Liver (tissue), 6 donors: ENCODE results near the gene IL10. TPM values are rescaled to one million over a fixed set of nuclear protein-coding genes. Genes with fewer than 3 reads are reported as not detected.

Experiments
- CTCF ChIP-seq: fragments of 150-350 bp; IDR thresholded peaks from 2 replicates; pipeline ENCODE4 v1.5.1; 2017; ENCODE audit warnings: improper control_type of control experiment, low read depth, low read length; ENCODE audit not compliant: missing input control
- FOXA1 ChIP-seq: IDR thresholded peaks from 2 replicates; pipeline ENCODE4 v1.6.1; 2016; ENCODE audit warnings: antibody characterized with exemption
- GABPA ChIP-seq, 2 donors: IDR thresholded peaks in 1 of 2; conservative IDR thresholded peaks in 1 of 2; 2 replicates each; pipeline ENCODE4 v1.6.1; 2016; ENCODE audit warnings: antibody characterized with exemption in 2 of 2, mild to moderate bottlenecking in 1 of 2, moderate library complexity in 1 of 2
- polyA plus RNA-seq, 2 donors: library from polyadenylated mRNA; stranded (reverse) in 1 of 2; unstranded in 1 of 2; fragments of 200-250 nt in 1 of 2; fragments of >200 nt in 1 of 2; fragmentation: Nextera tagmentation in 1 of 2; extraction: Ambion mirVana in 1 of 2; gene quantifications; one replicate each; pipeline versions ENCODE4 v1.2.1 to v1.2.3, GENCODE V29; 2013 to 2015
- small RNA-seq: library from RNA; depleted of rRNA; stranded (forward); fragments of <200 nt; gene quantifications from one replicate; pipeline ENCODE3, GENCODE V24; 2014
- total RNA-seq, 2 donors: library from RNA; depleted of rRNA; stranded (reverse); fragments of >200 nt; gene quantifications; one replicate each; pipeline ENCODE4 v1.2.3, GENCODE V29; 2014
- donor health status: healthy.
- donor health status: healthy.
- donor health status: healthy.

The IL10 gene
- total and polyA plus RNA-seq, 4 donors = 0.23 to 1.4 (median 0.59) TPM

DNA sequence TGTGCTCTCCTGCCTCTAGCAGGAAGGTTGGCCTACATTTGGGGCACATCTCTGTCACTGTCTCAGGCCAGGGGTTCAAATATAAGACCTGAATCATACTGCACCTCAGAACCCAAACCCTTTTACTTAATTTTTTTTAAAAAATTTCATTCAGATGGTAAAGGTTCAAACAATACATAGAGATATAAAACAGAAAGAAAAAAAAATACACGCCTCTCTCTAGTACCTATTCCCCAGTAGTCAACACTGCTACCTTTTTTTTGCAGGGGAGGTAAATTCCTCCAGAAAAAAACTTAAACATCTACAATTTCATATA is 54.7 kb downstream of the IL10 start (continued):
- TF ChIP-seq CTCF = no peak
- TF ChIP-seq FOXA1 = no peak
- no peak for TF ChIP-seq GABPA (IDR thresholded peaks at IDR 0.05 in 1 of 2, conservative IDR thresholded peaks at IDR 0.05 in 1 of 2)

Small RNAs within 50 kb of the gene (small RNA-seq; reads per million reads assigned to genes)
- gene RF00019 = not detected

Other genes starting within 250 kb of the IL10 start
- gene EIF2D, start 160.0 kb downstream of the IL10 start, total RNA-seq = 10 to 100 TPM; 26.1 to 30.0 TPM
- 10 to 100 TPM; 14.7 to 18.1 TPM for gene EIF2D, start 160.0 kb downstream of the IL10 start, polyA plus RNA-seq
- gene DYRK3, start 137.0 kb downstream of the IL10 start, total RNA-seq = 10 to 100 TPM in 1 of 2 donors, 1 to 10 TPM in 1; 7.8 to 41.8 TPM
- gene DYRK3, start 137.0 kb downstream of the IL10 start, polyA plus RNA-seq = 1 to 10 TPM; 1.5 to 2.1 TPM
- 10 to 100 TPM in 1 of 2 donors, 1 to 10 TPM in 1; 9.1 to 20.3 TPM for gene MAPKAPK2, start 87.6 kb downstream of the IL10 start, total RNA-seq
- 10 to 100 TPM in 1 of 2 donors, 1 to 10 TPM in 1; 7.5 to 24.5 TPM for gene MAPKAPK2, start 87.6 kb downstream of the IL10 start, polyA plus RNA-seq
- gene IL19, start 1.7 kb downstream of the IL10 start, total RNA-seq = not detected
- not detected for gene IL19, start 1.7 kb downstream of the IL10 start, polyA plus RNA-seq
- gene IL20, start 93.1 kb upstream of the IL10 start, total RNA-seq = under 1 TPM in 1 of 2 donors, not detected in 1; 0.17 TPM
- gene IL20, start 93.1 kb upstream of the IL10 start, polyA plus RNA-seq = not detected
- gene IL24, start 124.9 kb upstream of the IL10 start, total RNA-seq = not detected
- under 1 TPM in 1 of 2 donors, not detected in 1; 0.13 TPM for gene IL24, start 124.9 kb upstream of the IL10 start, polyA plus RNA-seq
- gene FCMR, start 149.4 kb upstream of the IL10 start, total RNA-seq = 1 to 10 TPM in 1 of 2 donors, under 1 TPM in 1; 0.70 to 1.3 TPM
- 1 to 10 TPM; 2.2 to 3.6 TPM for gene FCMR, start 149.4 kb upstream of the IL10 start, polyA plus RNA-seq
- 10 to 100 TPM in 1 of 2 donors, under 1 TPM in 1; 0.09 to 43.3 TPM for gene PIGR, start 174.0 kb upstream of the IL10 start, total RNA-seq
- gene PIGR, start 174.0 kb upstream of the IL10 start, polyA plus RNA-seq = 10 to 100 TPM; 12.0 to 16.1 TPM
- under 1 TPM; 0.14 to 0.59 TPM for gene FCAMR, start 198.0 kb upstream of the IL10 start, total RNA-seq
- under 1 TPM; 0.23 to 0.54 TPM for gene FCAMR, start 198.0 kb upstream of the IL10 start, polyA plus RNA-seq